GM23338 (cell line): ENCODE measurements around the gene SHKBP1. TPM values are rescaled to one million over a fixed set of nuclear protein-coding genes. Genes with fewer than 3 reads are reported as not detected.

Source experiments
- ATAC-seq: fragments of 200-7000 bp; cut with Tn5 transposase; 3 replicates; pipeline ENCODE4 v1.9.1; 2020
- DNase-seq: peaks from one replicate; pipeline ENCODE4 v3.0.0-alpha.2; 2015; ENCODE audit warnings: low spot score
- H2AFZ ChIP-seq: fragments of 200-600 bp; sonication (generic); 2 replicates; pipeline ENCODE4 v1.8.0; 2016; ENCODE audit warnings: antibody characterized with exemption, mild to moderate bottlenecking, moderate library complexity
- H3F3A ChIP-seq: fragments of 200-600 bp; sonication (generic); replicated peaks from 2 replicates; pipeline ENCODE4 v1.8.0; 2017; ENCODE audit warnings: antibody characterized with exemption, mixed run types, low read depth
- H3K27ac ChIP-seq: fragments of 200-600 bp; sonication (generic); 2 replicates; pipeline ENCODE4 v1.6.1; 2016; ENCODE audit warnings: low read depth
- H3K27me3 ChIP-seq: fragments of 200-600 bp; sonication (generic); 2 replicates; pipeline ENCODE4 v1.8.0; 2016; ENCODE audit warnings: mild to moderate bottlenecking, mixed run types, moderate library complexity; ENCODE audit not compliant: insufficient read depth
- H3K36me3 ChIP-seq: fragments of 200-600 bp; sonication (generic); 2 replicates; pipeline ENCODE4 v1.8.0; 2016; ENCODE audit warnings: mild to moderate bottlenecking; ENCODE audit not compliant: insufficient read depth
- H3K4me1 ChIP-seq: fragments of 200-600 bp; sonication (generic); 2 replicates; pipeline ENCODE4 v1.8.0; 2016; ENCODE audit warnings: mild to moderate bottlenecking, moderate library complexity; ENCODE audit not compliant: insufficient read depth
- H3K4me2 ChIP-seq: fragments of 200-600 bp; sonication (generic); 2 replicates; pipeline ENCODE4 v1.7.1; 2017; ENCODE audit warnings: mixed run types
- H3K4me3 ChIP-seq: fragments of 200-600 bp; sonication (generic); 2 replicates; pipeline ENCODE4 v1.6.1; 2016; ENCODE audit warnings: mixed run types
- H3K79me2 ChIP-seq: fragments of 200-600 bp; sonication (generic); replicated peaks from 2 replicates; pipeline ENCODE4 v1.8.0; 2017; ENCODE audit warnings: mild to moderate bottlenecking; ENCODE audit not compliant: insufficient read depth
- H3K9me2 ChIP-seq: fragments of 200-600 bp; sonication (generic); 2 replicates; pipeline ENCODE4 v1.8.0; 2017; ENCODE audit not compliant: insufficient read depth
- H4K20me1 ChIP-seq: fragments of 200-600 bp; sonication (generic); replicated peaks from 2 replicates; pipeline ENCODE4 v1.8.0; 2017; ENCODE audit warnings: mild to moderate bottlenecking; ENCODE audit not compliant: insufficient read depth
- H3K27ac Mint-ChIP-seq: 2 replicates; pipeline ENCODE4 v1.8.0; 2020; ENCODE audit warnings: inconsistent platforms, mild to moderate bottlenecking, moderate library complexity, mixed read lengths
- H3K27me3 Mint-ChIP-seq: 3 replicates; pipeline ENCODE4 v1.8.0; 2022; ENCODE audit warnings: low read depth, mild to moderate bottlenecking, moderate library complexity, mixed read lengths, inconsistent platforms; ENCODE audit not compliant: insufficient read depth, poor library complexity
- H3K36me3 Mint-ChIP-seq: 3 replicates; pipeline ENCODE4 v1.8.0; 2021; ENCODE audit warnings: low read depth, mild to moderate bottlenecking, inconsistent platforms, moderate library complexity, mixed read lengths
- H3K4me1 Mint-ChIP-seq: 3 replicates; pipeline ENCODE4 v1.8.0; 2020; ENCODE audit warnings: mild to moderate bottlenecking, inconsistent platforms, mixed read lengths
- H3K4me3 Mint-ChIP-seq: 3 replicates; pipeline ENCODE4 v1.8.0; 2021; ENCODE audit warnings: moderate library complexity, mild to moderate bottlenecking, inconsistent platforms, mixed read lengths
- H3K9me3 Mint-ChIP-seq: 3 replicates; pipeline ENCODE4 v1.8.0; 2020; ENCODE audit warnings: moderate library complexity, mild to moderate bottlenecking, inconsistent platforms, mixed read lengths
- CREB1 ChIP-seq: fragments of 250-450 bp; sonication (Bioruptor Pico); IDR thresholded peaks from 2 replicates; pipeline ENCODE4 v1.5.0; 2020; ENCODE audit warnings: low read depth, mild to moderate bottlenecking, moderate library complexity
- CTCF ChIP-seq, 2 experiments: fragments of 200-600 bp in 1 of 2; sonication (generic) in 1 of 2; conservative IDR thresholded peaks; 2 replicates each; pipeline versions ENCODE4 v1.5.1 to v1.6.1; 2016 to 2017; ENCODE audit warnings: antibody characterized with exemption in 2 of 2, low read depth in 2 of 2, mild to moderate bottlenecking in 2 of 2, moderate library complexity in 1 of 2
- ETS1 ChIP-seq: IDR thresholded peaks from 2 replicates; pipeline ENCODE4 v1.6.1; 2016; ENCODE audit warnings: antibody characterized with exemption
- EZH2 ChIP-seq: fragments of 200-600 bp; sonication (generic); IDR thresholded peaks from one replicate; pipeline ENCODE4 v1.8.0; 2017; ENCODE audit warnings: antibody characterized with exemption, mild to moderate bottlenecking, low read depth; ENCODE audit not compliant: unreplicated experiment
- EZH2phosphoT487 ChIP-seq: fragments of 200-600 bp; sonication (generic); IDR thresholded peaks from one replicate; pipeline ENCODE4 v1.8.1; 2018; ENCODE audit warnings: antibody characterized with exemption; ENCODE audit not compliant: unreplicated experiment
- JUNB ChIP-seq: IDR thresholded peaks from one replicate; pipeline ENCODE4 v1.6.1; 2016; ENCODE audit warnings: antibody characterized with exemption; ENCODE audit not compliant: unreplicated experiment
- NANOG ChIP-seq: IDR thresholded peaks from 2 replicates; pipeline ENCODE4 v1.6.1; 2016; ENCODE audit warnings: antibody characterized with exemption, borderline replicate concordance
- POLR2AphosphoS5 ChIP-seq: IDR thresholded peaks from 2 replicates; pipeline ENCODE4 v1.6.1; 2016; ENCODE audit warnings: antibody characterized with exemption, low read depth
- STAT1 ChIP-seq: IDR thresholded peaks from one replicate; pipeline ENCODE4 v1.6.1; 2016; ENCODE audit warnings: antibody characterized with exemption; ENCODE audit not compliant: unreplicated experiment
- ZNF114 ChIP-seq: fragments of 250-450 bp; sonication (Bioruptor Pico); IDR thresholded peaks from 2 replicates; pipeline ENCODE4 v1.5.0; 2020; ENCODE audit warnings: mild to moderate bottlenecking, moderate library complexity
- ZNF331 ChIP-seq: fragments of 250-450 bp; sonication (Bioruptor Pico); IDR thresholded peaks from 2 replicates; pipeline ENCODE4 v1.5.0; 2020; ENCODE audit warnings: low read depth, mild to moderate bottlenecking, moderate library complexity
- polyA plus RNA-seq: library from polyadenylated mRNA; unstranded; fragments of >200 nt; fragmentation: Nextera tagmentation; extraction: Ambion mirVana; gene quantifications from 2 replicates; pipeline ENCODE4 v1.2.1, GENCODE V29; 2016
- total RNA-seq: library from RNA; depleted of rRNA; stranded (reverse); fragments of >200 nt; shearing (Covaris generic); gene quantifications from 2 replicates; pipeline ENCODE4 v1.2.3, GENCODE V29; 2014
- TF ChIP-seq, protein P1 (sequence below): fragments of 250-450 bp; sonication (Bioruptor Pico); IDR thresholded peaks from 2 replicates; pipeline ENCODE4 v1.5.0; 2020; ENCODE audit warnings: mild to moderate bottlenecking, moderate library complexity
- TF ChIP-seq, protein P2 (sequence below): IDR thresholded peaks from one replicate; pipeline ENCODE4 v1.6.1; 2018; ENCODE audit warnings: antibody characterized with exemption; ENCODE audit not compliant: unreplicated experiment

The SHKBP1 gene
- total and polyA plus RNA-seq, 2 experiments from 2014 or later = 63.2 to 69.8 TPM

DNA sequence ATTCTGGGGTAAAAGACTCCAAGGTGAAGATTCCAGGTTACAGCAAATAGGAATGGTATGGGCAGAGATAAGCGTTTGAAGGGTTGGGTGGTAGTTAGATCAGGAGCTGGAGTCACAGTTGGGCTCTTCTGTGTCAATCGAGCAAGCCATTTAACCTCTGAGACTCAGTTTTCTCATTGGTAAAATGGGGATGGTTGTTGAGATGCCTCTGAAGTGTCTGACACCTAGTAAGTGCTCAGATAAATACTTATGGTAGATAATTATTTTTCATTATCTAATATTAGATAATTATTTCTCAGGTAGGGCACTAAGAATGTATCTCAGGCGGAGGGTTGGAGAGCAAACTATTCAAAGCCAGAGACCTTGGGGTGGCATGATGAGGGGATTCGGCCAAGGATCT, 32.3 kb downstream of the SHKBP1 start:
- ATAC-seq (no peak), DNase-seq (no peak)
- Histone ChIP-seq H3F3A (peaks cover 23% of the 10 kb centered on the region), H3K27ac (no peak overlapping the region), H3K9me2 (0 out of 2 replicates have a peak, but pooled peaks cover 3% of the 10 kb centered on the region), H3K27me3 (peaks cover 77% of the 10 kb centered on the region), H3K4me2 (peak overlapping the region; percentile 95), H2AFZ (no peak overlapping the region), H3K4me1 (peaks cover 12% of the 10 kb centered on the region; the same call in 1 of the 2 replicates), H3K36me3 (no peaks in the 10 kb centered on the region), H3K79me2 (no peaks in the 10 kb centered on the region), H3K4me3 (peak overlapping the region; percentile 68), H4K20me1 (no peaks in the 10 kb centered on the region; the same call in 1 of the 2 replicates)
- Mint-ChIP-seq H3K27ac (no peak overlapping the region), H3K27me3 (peaks cover 86% of the 10 kb centered on the region), H3K36me3 (peaks cover 7% of the 10 kb centered on the region; the same call in 1 of the 3 replicates), H3K4me1 (peaks cover 47% of the 10 kb centered on the region), H3K9me3 (peaks cover 5% of the 10 kb centered on the region), H3K4me3 (peak overlapping the region; percentile 80)
- TF ChIP-seq EZH2 (no peak), NANOG (no peak), POLR2AphosphoS5 (no peak), ETS1 (no peak), ZNF114 (CRISPR knock-in tag) (no peak), EZH2phosphoT487 (no peak), ZNF331 (CRISPR knock-in tag) (no peak), JUNB (no peak), STAT1 (no peak), CREB1 (CRISPR knock-in tag) (no peak), CTCF (conservative IDR thresholded peaks at IDR 0.05; ENCODE audit: low read depth in 2 of 2) (no peak)
- TF ChIP-seq, protein P1, sequence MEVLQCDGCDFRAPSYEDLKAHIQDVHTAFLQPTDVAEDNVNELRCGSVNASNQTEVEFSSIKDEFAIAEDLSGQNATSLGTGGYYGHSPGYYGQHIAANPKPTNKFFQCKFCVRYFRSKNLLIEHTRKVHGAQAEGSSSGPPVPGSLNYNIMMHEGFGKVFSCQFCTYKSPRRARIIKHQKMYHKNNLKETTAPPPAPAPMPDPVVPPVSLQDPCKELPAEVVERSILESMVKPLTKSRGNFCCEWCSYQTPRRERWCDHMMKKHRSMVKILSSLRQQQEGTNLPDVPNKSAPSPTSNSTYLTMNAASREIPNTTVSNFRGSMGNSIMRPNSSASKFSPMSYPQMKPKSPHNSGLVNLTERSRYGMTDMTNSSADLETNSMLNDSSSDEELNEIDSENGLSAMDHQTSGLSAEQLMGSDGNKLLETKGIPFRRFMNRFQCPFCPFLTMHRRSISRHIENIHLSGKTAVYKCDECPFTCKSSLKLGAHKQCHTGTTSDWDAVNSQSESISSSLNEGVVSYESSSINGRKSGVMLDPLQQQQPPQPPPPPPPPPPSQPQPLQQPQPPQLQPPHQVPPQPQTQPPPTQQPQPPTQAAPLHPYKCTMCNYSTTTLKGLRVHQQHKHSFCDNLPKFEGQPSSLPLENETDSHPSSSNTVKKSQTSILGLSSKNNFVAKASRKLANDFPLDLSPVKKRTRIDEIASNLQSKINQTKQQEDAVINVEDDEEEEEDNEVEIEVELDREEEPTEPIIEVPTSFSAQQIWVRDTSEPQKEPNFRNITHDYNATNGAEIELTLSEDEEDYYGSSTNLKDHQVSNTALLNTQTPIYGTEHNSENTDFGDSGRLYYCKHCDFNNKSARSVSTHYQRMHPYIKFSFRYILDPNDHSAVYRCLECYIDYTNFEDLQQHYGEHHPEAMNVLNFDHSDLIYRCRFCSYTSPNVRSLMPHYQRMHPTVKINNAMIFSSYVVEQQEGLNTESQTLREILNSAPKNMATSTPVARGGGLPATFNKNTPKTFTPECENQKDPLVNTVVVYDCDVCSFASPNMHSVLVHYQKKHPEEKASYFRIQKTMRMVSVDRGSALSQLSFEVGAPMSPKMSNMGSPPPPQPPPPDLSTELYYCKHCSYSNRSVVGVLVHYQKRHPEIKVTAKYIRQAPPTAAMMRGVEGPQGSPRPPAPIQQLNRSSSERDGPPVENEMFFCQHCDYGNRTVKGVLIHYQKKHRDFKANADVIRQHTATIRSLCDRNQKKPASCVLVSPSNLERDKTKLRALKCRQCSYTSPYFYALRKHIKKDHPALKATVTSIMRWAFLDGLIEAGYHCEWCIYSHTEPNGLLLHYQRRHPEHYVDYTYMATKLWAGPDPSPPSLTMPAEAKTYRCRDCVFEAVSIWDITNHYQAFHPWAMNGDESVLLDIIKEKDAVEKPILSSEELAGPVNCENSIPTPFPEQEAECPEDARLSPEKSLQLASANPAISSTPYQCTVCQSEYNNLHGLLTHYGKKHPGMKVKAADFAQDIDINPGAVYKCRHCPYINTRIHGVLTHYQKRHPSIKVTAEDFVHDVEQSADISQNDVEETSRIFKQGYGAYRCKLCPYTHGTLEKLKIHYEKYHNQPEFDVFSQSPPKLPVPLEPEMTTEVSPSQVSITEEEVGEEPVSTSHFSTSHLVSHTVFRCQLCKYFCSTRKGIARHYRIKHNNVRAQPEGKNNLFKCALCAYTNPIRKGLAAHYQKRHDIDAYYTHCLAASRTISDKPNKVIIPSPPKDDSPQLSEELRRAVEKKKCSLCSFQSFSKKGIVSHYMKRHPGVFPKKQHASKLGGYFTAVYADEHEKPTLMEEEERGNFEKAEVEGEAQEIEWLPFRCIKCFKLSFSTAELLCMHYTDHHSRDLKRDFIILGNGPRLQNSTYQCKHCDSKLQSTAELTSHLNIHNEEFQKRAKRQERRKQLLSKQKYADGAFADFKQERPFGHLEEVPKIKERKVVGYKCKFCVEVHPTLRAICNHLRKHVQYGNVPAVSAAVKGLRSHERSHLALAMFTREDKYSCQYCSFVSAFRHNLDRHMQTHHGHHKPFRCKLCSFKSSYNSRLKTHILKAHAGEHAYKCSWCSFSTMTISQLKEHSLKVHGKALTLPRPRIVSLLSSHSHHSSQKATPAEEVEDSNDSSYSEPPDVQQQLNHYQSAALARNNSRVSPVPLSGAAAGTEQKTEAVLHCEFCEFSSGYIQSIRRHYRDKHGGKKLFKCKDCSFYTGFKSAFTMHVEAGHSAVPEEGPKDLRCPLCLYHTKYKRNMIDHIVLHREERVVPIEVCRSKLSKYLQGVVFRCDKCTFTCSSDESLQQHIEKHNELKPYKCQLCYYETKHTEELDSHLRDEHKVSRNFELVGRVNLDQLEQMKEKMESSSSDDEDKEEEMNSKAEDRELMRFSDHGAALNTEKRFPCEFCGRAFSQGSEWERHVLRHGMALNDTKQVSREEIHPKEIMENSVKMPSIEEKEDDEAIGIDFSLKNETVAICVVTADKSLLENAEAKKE (CRISPR knock-in tag) = no peak
- TF ChIP-seq, protein P2, sequence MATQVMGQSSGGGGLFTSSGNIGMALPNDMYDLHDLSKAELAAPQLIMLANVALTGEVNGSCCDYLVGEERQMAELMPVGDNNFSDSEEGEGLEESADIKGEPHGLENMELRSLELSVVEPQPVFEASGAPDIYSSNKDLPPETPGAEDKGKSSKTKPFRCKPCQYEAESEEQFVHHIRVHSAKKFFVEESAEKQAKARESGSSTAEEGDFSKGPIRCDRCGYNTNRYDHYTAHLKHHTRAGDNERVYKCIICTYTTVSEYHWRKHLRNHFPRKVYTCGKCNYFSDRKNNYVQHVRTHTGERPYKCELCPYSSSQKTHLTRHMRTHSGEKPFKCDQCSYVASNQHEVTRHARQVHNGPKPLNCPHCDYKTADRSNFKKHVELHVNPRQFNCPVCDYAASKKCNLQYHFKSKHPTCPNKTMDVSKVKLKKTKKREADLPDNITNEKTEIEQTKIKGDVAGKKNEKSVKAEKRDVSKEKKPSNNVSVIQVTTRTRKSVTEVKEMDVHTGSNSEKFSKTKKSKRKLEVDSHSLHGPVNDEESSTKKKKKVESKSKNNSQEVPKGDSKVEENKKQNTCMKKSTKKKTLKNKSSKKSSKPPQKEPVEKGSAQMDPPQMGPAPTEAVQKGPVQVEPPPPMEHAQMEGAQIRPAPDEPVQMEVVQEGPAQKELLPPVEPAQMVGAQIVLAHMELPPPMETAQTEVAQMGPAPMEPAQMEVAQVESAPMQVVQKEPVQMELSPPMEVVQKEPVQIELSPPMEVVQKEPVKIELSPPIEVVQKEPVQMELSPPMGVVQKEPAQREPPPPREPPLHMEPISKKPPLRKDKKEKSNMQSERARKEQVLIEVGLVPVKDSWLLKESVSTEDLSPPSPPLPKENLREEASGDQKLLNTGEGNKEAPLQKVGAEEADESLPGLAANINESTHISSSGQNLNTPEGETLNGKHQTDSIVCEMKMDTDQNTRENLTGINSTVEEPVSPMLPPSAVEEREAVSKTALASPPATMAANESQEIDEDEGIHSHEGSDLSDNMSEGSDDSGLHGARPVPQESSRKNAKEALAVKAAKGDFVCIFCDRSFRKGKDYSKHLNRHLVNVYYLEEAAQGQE = no peak
